MM.1S (cell line): Measurements from ENCODE around the gene BNIP3.

Experiments
- DNase-seq: peaks from one replicate; pipeline ENCODE4 v3.0.0-alpha.2; 2015
- H2AFZ ChIP-seq: fragments of 300-600 bp; sonication (generic); 2 replicates; pipeline ENCODE4 v1.6.0; 2016; ENCODE audit warnings: antibody characterized with exemption, low read length
- H3F3A ChIP-seq: fragments of 300-600 bp; sonication (generic); 2 replicates; pipeline ENCODE4 v1.6.1; 2016; ENCODE audit warnings: mild to moderate bottlenecking, antibody characterized with exemption, low read length, moderate library complexity, mixed read lengths; ENCODE audit not compliant: insufficient read depth
- H3K27ac ChIP-seq: fragments of 300-600 bp; sonication (generic); 2 replicates; pipeline ENCODE4 v1.5.1; 2016; ENCODE audit warnings: mild to moderate bottlenecking, low read length
- H3K27me3 ChIP-seq: fragments of 300-600 bp; sonication (generic); replicated peaks from 2 replicates; pipeline ENCODE4 v1.6.0; 2016; ENCODE audit warnings: low read length; ENCODE audit not compliant: insufficient read depth
- H3K36me3 ChIP-seq: fragments of 300-600 bp; sonication (generic); replicated peaks from 2 replicates; pipeline ENCODE4 v1.6.1; 2016; ENCODE audit warnings: mild to moderate bottlenecking, low read length, mixed read lengths; ENCODE audit not compliant: insufficient read depth
- H3K4me1 ChIP-seq: fragments of 300-600 bp; sonication (generic); 2 replicates; pipeline ENCODE4 v1.6.1; 2016; ENCODE audit warnings: low read length, mixed read lengths
- H3K4me2 ChIP-seq: fragments of 300-600 bp; sonication (generic); 2 replicates; pipeline ENCODE4 v1.6.0; 2016; ENCODE audit warnings: low read depth, low read length
- H3K4me3 ChIP-seq: fragments of 300-600 bp; sonication (generic); 2 replicates; pipeline ENCODE4 v1.5.1; 2016; ENCODE audit warnings: low read length, mixed read lengths
- H3K79me2 ChIP-seq: fragments of 300-600 bp; sonication (generic); 2 replicates; pipeline ENCODE4 v1.6.1; 2016; ENCODE audit warnings: mixed run types, low read length, mixed read lengths
- H3K9ac ChIP-seq: fragments of 300-600 bp; sonication (generic); 2 replicates; pipeline ENCODE4 v1.6.1; 2016; ENCODE audit warnings: low read length, mixed read lengths
- H3K9me2 ChIP-seq: fragments of 300-600 bp; sonication (generic); replicated peaks from 2 replicates; pipeline ENCODE4 v1.6.1; 2016; ENCODE audit warnings: mild to moderate bottlenecking, low read length, mixed read lengths; ENCODE audit not compliant: insufficient read depth
- H3K9me3 ChIP-seq: fragments of 300-600 bp; sonication (generic); replicated peaks from 2 replicates; pipeline ENCODE4 v1.6.1; 2016; ENCODE audit warnings: mild to moderate bottlenecking, low read length, mixed read lengths; ENCODE audit not compliant: insufficient read depth
- H4K20me1 ChIP-seq: fragments of 300-600 bp; sonication (generic); 2 replicates; pipeline ENCODE4 v1.6.1; 2016; ENCODE audit warnings: mild to moderate bottlenecking, low read length, moderate library complexity, mixed read lengths; ENCODE audit not compliant: insufficient read depth
- EZH2 ChIP-seq: fragments of 300-600 bp; sonication (generic); optimal IDR thresholded peaks from 2 replicates; pipeline ENCODE3; 2017; ENCODE audit warnings: low read depth, mild to moderate bottlenecking, antibody characterized with exemption, low read length, mixed read lengths
- EZH2phosphoT487 ChIP-seq: fragments of 300-600 bp; sonication (generic); IDR thresholded peaks from 2 replicates; pipeline ENCODE4 v1.6.1; 2018; ENCODE audit warnings: antibody characterized with exemption, low read length
- TF ChIP-seq, protein P1 (sequence below): fragments of 300-600 bp; sonication (generic); IDR thresholded peaks from 2 replicates; pipeline ENCODE4 v1.5.1; 2016; ENCODE audit warnings: antibody characterized with exemption, low read length, mixed read lengths

BNIP3 gene

DNA sequence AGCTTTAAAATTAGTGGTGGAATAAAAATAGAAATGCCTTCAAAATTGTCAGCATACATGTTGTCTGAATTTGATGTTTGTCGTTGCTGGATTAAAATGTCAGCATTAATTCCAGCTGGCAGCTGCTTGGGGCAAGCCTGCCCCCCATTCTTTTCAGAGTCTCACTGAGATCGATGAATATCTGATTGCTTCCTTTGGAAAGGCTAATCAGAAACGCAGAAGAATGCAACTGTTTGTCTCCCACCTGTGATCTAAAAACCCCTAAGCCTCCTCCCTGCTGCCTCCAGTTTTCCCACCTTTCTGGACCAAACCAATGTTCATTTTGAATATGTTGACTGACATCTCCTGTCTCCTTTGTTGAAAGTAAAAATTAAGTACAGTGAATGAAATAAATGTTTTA is 27.9 kb upstream of the BNIP3 start:
- Histone ChIP-seq H3K4me3 (no peak overlapping the region), H3K79me2 (no peaks in the 10 kb centered on the region), H3K9ac (no peak overlapping the region)

DNA sequence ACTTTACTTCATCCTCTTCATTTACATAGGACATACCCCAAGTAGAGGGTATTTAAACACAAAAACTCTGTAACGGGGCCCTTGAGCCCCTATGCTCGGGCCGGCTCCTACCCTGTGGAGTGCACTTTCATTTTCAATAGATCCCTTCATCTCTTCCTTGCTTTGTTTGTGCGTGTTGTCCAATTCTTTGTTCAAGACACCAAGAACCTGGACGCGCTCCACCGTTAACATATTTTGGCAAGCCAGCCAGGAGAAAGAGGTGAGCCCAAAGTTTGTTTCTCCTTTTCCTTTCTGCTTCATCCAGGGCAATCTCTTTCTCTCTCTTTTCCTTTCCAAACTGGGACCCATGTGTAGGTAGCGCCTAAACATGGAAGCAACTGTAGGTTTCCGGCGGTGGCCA is 26.0 kb upstream of the BNIP3 start:
- Histone ChIP-seq H3K27ac (no peak overlapping the region), H2AFZ (no peak overlapping the region), H3K36me3 (no peaks in the 10 kb centered on the region), H4K20me1 (no peaks in the 10 kb centered on the region), H3K4me1 (no peaks in the 10 kb centered on the region), H3K4me3 (no peak overlapping the region), H3K9me2 (no peaks in the 10 kb centered on the region), H3K4me2 (no peak overlapping the region), H3K9ac (no peak overlapping the region), H3K27me3 (peaks cover 16% of the 10 kb centered on the region), H3K79me2 (no peaks in the 10 kb centered on the region), H3F3A (no peaks in the 10 kb centered on the region), H3K9me3 (no peaks in the 10 kb centered on the region)
- TF ChIP-seq EZH2phosphoT487 (no peak), EZH2 (no peak)
- TF ChIP-seq, protein P1, sequence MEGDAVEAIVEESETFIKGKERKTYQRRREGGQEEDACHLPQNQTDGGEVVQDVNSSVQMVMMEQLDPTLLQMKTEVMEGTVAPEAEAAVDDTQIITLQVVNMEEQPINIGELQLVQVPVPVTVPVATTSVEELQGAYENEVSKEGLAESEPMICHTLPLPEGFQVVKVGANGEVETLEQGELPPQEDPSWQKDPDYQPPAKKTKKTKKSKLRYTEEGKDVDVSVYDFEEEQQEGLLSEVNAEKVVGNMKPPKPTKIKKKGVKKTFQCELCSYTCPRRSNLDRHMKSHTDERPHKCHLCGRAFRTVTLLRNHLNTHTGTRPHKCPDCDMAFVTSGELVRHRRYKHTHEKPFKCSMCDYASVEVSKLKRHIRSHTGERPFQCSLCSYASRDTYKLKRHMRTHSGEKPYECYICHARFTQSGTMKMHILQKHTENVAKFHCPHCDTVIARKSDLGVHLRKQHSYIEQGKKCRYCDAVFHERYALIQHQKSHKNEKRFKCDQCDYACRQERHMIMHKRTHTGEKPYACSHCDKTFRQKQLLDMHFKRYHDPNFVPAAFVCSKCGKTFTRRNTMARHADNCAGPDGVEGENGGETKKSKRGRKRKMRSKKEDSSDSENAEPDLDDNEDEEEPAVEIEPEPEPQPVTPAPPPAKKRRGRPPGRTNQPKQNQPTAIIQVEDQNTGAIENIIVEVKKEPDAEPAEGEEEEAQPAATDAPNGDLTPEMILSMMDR = no peak
- no peak for DNase-seq

More for the DNA sequence above, 27.9 kb upstream of the BNIP3 start:
- no peak for DNase-seq
- Histone ChIP-seq H4K20me1 (no peaks in the 10 kb centered on the region), H2AFZ (no peak overlapping the region), H3K27ac (no peak overlapping the region), H3K4me2 (no peak overlapping the region), H3K4me1 (no peaks in the 10 kb centered on the region), H3F3A (no peaks in the 10 kb centered on the region), H3K36me3 (no peaks in the 10 kb centered on the region), H3K9me2 (no peaks in the 10 kb centered on the region), H3K9me3 (no peaks in the 10 kb centered on the region), H3K27me3 (peaks cover 16% of the 10 kb centered on the region)
- TF ChIP-seq EZH2phosphoT487 (no peak), EZH2 (no peak)
- TF ChIP-seq, protein P1 = no peak

DNA sequence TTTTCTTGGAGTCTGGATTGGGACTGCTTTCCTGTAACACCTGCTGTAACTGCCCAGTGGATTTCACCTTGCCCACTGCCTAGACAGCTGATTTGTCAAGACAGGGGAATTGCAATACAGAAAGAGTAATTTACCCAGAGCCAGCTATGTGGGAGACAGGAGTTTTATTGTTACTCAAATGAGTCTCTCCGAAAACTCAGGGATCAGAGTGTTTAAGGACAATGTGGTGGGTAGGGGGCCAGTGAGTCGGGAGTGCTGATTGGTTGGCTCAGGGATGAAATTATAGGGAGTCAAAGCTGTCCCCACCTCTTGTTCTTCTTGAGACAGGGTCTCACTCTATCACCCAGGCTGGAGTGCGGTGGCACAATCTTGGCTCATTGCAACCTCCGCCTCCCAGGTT is 25.2 kb upstream of the BNIP3 start:
- H3K9me3 ChIP-seq = no peaks in the 10 kb centered on the region
- H3K27me3 ChIP-seq = peaks cover 16% of the 10 kb centered on the region
- no peak overlapping the region for H2AFZ ChIP-seq
- H3K36me3 ChIP-seq = no peaks in the 10 kb centered on the region
- no peaks in the 10 kb centered on the region for H3F3A ChIP-seq
- DNase-seq = no peak
- TF ChIP-seq, protein P1 = no peak
- no peak for TF ChIP-seq EZH2phosphoT487
- TF ChIP-seq EZH2 = no peak
- no peaks in the 10 kb centered on the region for H3K9me2 ChIP-seq
- no peaks in the 10 kb centered on the region for H3K79me2 ChIP-seq
- H4K20me1 ChIP-seq = no peaks in the 10 kb centered on the region
- H3K27ac ChIP-seq = no peak overlapping the region
- H3K9ac ChIP-seq = no peak overlapping the region
- no peaks in the 10 kb centered on the region for H3K4me1 ChIP-seq
- no peak overlapping the region for H3K4me2 ChIP-seq
- H3K4me3 ChIP-seq = no peak overlapping the region
